Measurements from ENCODE around the gene SNX15.
"Not testable (repeated sequence)": the region's sequence is repeated elsewhere in the genome, so short reads cannot be mapped to it uniquely, and the experiment has no call there.

SNX15 gene

GRCh38 chr11:64999478-64999877, 27.8 kb upstream of the SNX15 start:
- no peak overlapping the region for H3K4me3 ChIP-seq (ENCODE audit: low read depth in 1 of 2, low read length in 1 of 2)
- H3K36me3 ChIP-seq = no peaks in the 10 kb centered on the region
- H3K9me3 ChIP-seq = no peaks in the 10 kb centered on the region
- H3K27me3 ChIP-seq = no peaks in the 10 kb centered on the region
- no peak overlapping the region for H3K27ac ChIP-seq
- H3K4me1 ChIP-seq (ENCODE audit: control insufficient read depth in 1 of 2, insufficient read depth in 1 of 2, low read depth in 1 of 2, low read length in 1 of 2) = peaks cover 14 to 27% of the 10 kb centered on the region in 2 experiments
- TF ChIP-seq CTCF (IDR thresholded peaks at IDR 0.05) = no peak

- H3K27ac ChIP-seq = no peak overlapping the region
- H3K9me3 ChIP-seq = no peaks in the 10 kb centered on the region
- H3K4me3 ChIP-seq (ENCODE audit: low read depth in 1 of 2, low read length in 1 of 2) = no peak overlapping the region
- TF ChIP-seq CTCF (IDR thresholded peaks at IDR 0.05) = no peak
- no peaks in the 10 kb centered on the region for H3K27me3 ChIP-seq
- no peaks in the 10 kb centered on the region for H3K4me1 ChIP-seq (ENCODE audit: control insufficient read depth in 1 of 2, insufficient read depth in 1 of 2, low read depth in 1 of 2, low read length in 1 of 2)
- H3K36me3 ChIP-seq = no peaks in the 10 kb centered on the region
Observed at GRCh38 chr11:65002706-65003105, 24.5 kb upstream of the SNX15 start.

- no peaks in the 10 kb centered on the region for H3K9me3 ChIP-seq
- H3K36me3 ChIP-seq = no peaks in the 10 kb centered on the region
- H3K4me3 ChIP-seq (ENCODE audit: low read depth in 1 of 2, low read length in 1 of 2) = no peak overlapping the region
- no peaks in the 10 kb centered on the region for H3K27me3 ChIP-seq
- H3K27ac ChIP-seq = no peak overlapping the region
- no peaks in the 10 kb centered on the region for H3K4me1 ChIP-seq (ENCODE audit: control insufficient read depth in 1 of 2, insufficient read depth in 1 of 2, low read depth in 1 of 2, low read length in 1 of 2)
- no peak for TF ChIP-seq CTCF (IDR thresholded peaks at IDR 0.05)
Observed at GRCh38 chr11:65003282-65003681, 24.0 kb upstream of the SNX15 start.

GRCh38 chr11:65003968-65004367, 23.3 kb upstream of the SNX15 start:
- H3K9me3 ChIP-seq; H3K27ac ChIP-seq; H3K27me3 ChIP-seq; H3K36me3 ChIP-seq; H3K4me3 ChIP-seq (ENCODE audit: low read depth in 1 of 2, low read length in 1 of 2); H3K4me1 ChIP-seq (ENCODE audit: control insufficient read depth in 1 of 2, insufficient read depth in 1 of 2, low read depth in 1 of 2, low read length in 1 of 2): not testable (repeated sequence)

- Histone ChIP-seq H3K36me3 (no peaks in the 10 kb centered on the region), H3K4me3 (ENCODE audit: low read depth in 1 of 2, low read length in 1 of 2) (no peak overlapping the region), H3K27ac (no peak overlapping the region), H3K4me1 (ENCODE audit: control insufficient read depth in 1 of 2, insufficient read depth in 1 of 2, low read depth in 1 of 2, low read length in 1 of 2) (peaks cover 4 to 5% of the 10 kb centered on the region in 2 experiments), H3K9me3 (no peaks in the 10 kb centered on the region), H3K27me3 (no peaks in the 10 kb centered on the region)
- no peak for TF ChIP-seq CTCF (IDR thresholded peaks at IDR 0.05)
Observed at GRCh38 chr11:65008016-65008415, 19.2 kb upstream of the SNX15 start.

- Histone ChIP-seq H3K27ac (no peak overlapping the region), H3K9me3 (no peaks in the 10 kb centered on the region), H3K36me3 (no peaks in the 10 kb centered on the region), H3K4me3 (ENCODE audit: low read depth in 1 of 2, low read length in 1 of 2) (no peak overlapping the region), H3K4me1 (ENCODE audit: control insufficient read depth in 1 of 2, insufficient read depth in 1 of 2, low read depth in 1 of 2, low read length in 1 of 2) (peaks cover 8 to 10% of the 10 kb centered on the region in 2 experiments), H3K27me3 (no peaks in the 10 kb centered on the region)
- TF ChIP-seq CTCF (IDR thresholded peaks at IDR 0.05) = no peak
Observed at GRCh38 chr11:65008873-65009272, 18.4 kb upstream of the SNX15 start.

All from neutrophil (primary cell).